22Rv1 (cell line): ENCODE results near the gene GREB1.

Experiments used
- ZFX ChIP-seq: fragments of 450-650 bp; IDR thresholded peaks from 2 replicates; pipeline ENCODE4 v1.6.1; 2017; ENCODE audit warnings: antibody characterized with exemption, borderline replicate concordance
- TF ChIP-seq, protein P1 (sequence below): fragments of 450-650 bp; IDR thresholded peaks from 2 replicates; pipeline ENCODE4 v1.5.1; 2017; ENCODE audit warnings: mild to moderate bottlenecking

DNA sequence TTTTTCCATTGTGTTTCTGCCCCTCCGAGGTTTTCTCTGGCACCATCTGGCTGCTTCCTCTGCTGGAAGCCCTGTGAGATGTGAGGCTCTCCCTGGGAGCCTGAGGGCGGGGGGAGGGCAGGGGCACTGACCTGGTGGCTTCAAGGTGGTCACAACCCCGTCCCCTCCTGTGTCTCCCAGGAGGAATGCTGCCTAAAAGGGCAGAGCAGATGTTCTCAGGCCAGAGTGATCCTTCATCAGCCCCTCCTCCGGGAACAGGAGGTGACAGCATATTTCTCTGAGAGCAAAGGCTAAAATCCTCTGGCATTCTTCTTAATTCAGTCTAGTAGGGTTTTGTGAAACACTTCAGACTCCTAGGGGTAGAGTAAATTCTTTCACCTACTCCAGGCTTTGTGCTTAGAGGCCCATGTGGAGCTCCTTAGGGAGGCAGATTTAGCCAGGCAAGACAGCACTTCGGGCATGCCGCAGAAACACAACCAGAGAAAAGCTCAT is 18.3 kb upstream of the GREB1 start:
- TF ChIP-seq, protein P1, sequence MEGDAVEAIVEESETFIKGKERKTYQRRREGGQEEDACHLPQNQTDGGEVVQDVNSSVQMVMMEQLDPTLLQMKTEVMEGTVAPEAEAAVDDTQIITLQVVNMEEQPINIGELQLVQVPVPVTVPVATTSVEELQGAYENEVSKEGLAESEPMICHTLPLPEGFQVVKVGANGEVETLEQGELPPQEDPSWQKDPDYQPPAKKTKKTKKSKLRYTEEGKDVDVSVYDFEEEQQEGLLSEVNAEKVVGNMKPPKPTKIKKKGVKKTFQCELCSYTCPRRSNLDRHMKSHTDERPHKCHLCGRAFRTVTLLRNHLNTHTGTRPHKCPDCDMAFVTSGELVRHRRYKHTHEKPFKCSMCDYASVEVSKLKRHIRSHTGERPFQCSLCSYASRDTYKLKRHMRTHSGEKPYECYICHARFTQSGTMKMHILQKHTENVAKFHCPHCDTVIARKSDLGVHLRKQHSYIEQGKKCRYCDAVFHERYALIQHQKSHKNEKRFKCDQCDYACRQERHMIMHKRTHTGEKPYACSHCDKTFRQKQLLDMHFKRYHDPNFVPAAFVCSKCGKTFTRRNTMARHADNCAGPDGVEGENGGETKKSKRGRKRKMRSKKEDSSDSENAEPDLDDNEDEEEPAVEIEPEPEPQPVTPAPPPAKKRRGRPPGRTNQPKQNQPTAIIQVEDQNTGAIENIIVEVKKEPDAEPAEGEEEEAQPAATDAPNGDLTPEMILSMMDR = no peak
- TF ChIP-seq ZFX = no peak
